ENCODE results near the gene SRGAP1.

Gene SRGAP1

DNA sequence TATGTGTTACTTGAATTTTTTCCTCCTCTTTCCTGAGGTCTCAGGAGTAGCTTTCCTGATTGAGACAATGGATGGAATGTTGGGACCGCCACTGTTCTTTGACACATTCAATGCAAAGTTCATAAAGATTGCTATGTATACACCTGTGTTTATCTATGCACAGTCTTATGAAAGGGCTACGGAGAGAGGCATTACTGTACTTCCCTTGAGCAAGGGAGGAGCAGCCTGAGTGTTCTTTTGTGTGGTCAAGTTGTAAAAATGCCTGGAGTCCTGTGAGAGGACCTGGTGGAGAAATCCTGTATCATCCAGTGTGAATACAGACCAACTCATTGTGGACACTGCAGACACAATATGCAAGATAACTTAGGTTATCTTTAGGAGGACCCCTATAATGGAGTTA is 1.2 kb downstream of the SRGAP1 start:
- H2AFZ ChIP-seq (ENCODE audit: low read length), result peak overlapping the region; percentile 26

DNA sequence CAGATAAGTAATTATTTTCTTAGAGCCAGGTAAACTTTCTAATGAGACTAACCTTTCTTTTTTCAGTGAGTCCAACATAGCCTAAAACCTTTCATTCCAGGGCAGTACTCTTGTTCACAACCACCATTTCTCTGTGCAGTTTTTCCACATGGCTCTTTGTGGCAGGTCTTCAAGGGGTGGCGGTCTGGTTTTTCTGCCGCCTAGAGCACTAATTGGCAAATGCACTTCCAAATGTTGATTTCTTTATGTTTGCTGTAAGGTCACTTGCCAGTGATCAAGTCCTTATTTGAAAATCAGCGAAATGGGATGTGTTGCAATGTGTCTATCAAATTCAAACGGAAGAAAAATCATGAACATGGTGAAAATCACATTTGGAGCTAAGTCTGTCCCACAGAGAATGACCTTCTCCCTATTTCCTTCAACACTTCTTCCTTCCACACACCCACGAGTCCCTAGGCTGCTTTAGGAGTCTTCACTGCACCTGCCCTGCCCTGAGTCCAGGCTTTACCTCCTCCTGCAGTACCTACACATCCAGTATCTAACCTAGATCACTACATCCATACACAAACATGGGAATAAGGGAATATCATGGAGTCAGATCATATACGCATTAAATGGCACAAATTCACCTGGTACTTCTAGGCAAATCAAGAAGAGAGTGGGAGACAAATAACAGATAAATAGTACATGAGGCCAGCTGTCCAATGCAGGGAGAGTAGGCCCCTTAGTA is 1.9 kb downstream of the SRGAP1 start:
- Histone ChIP-seq H3K27ac (replicated peaks; ENCODE audit: low read length) (no peak overlapping the region), H3K27me3 (ENCODE audit: control insufficient read depth in 3 of 3, insufficient read depth in 3 of 3, low read depth in 1 of 3, low read length in 3 of 3) (no peaks in the 10 kb centered on the region), H4K91ac (ENCODE audit: low read depth, low read length, poor library complexity) (no peak overlapping the region), H3K14ac (ENCODE audit: low read length) (no peak overlapping the region), H2AFZ (ENCODE audit: low read length) (peak overlapping the region; percentile 26), H3K9ac (ENCODE audit: low read depth, low read length, poor library complexity) (peak overlapping the region; percentile 16), H3K4me3 (ENCODE audit: low read length in 2 of 2) (peak overlapping the region in 1 of 2 donors; percentile 77), H3K4ac (ENCODE audit: low read length) (no peak overlapping the region), H3K4me1 (ENCODE audit: control insufficient read depth in 2 of 2, insufficient read depth in 1 of 2, low read depth in 1 of 2, low read length in 2 of 2) (peaks cover 2 to 6% of the 10 kb centered on the region in 2 donors), H2AK5ac (ENCODE audit: low read depth, low read length) (no peak overlapping the region), H3K23ac (ENCODE audit: low read depth, low read length, poor library complexity) (no peak overlapping the region), H2BK5ac (ENCODE audit: low read length) (no peak overlapping the region), H3K4me2 (ENCODE audit: insufficient read depth, low read length, poor library complexity, severe bottlenecking) (no peak overlapping the region), H4K8ac (ENCODE audit: low read depth, low read length) (no peak overlapping the region), H3K9me3 (replicated peaks in 1 of 2; ENCODE audit: control insufficient read depth in 2 of 2, insufficient read depth in 1 of 2, low read depth in 1 of 2, low read length in 2 of 2) (no peaks in the 10 kb centered on the region), H3K18ac (ENCODE audit: low read length) (no peak overlapping the region), H3K79me1 (ENCODE audit: low read depth, low read length) (no peaks in the 10 kb centered on the region), H2BK15ac (ENCODE audit: low read length) (no peak overlapping the region), H2BK12ac (ENCODE audit: low read length) (no peak overlapping the region), H3K36me3 (replicated peaks in 1 of 2; ENCODE audit: control insufficient read depth in 2 of 2, insufficient read depth in 2 of 2, low read length in 2 of 2) (no peaks in the 10 kb centered on the region), H2BK120ac (ENCODE audit: low read depth, low read length) (no peak overlapping the region)
- DNase-seq (ENCODE audit: low spot score), result no peak
- WGBS, 2 donors (ENCODE audit: extremely low coverage in 2 of 2, insufficient read length in 2 of 2, insufficient replicate concordance in 1 of 2), result no CpG with 5 or more reads among the region's 6 CpGs

More for the DNA sequence above, 1.2 kb downstream of the SRGAP1 start:
- Histone ChIP-seq H2BK12ac (ENCODE audit: low read length) (no peak overlapping the region), H3K4me2 (ENCODE audit: insufficient read depth, low read length, poor library complexity, severe bottlenecking) (no peak overlapping the region), H2BK120ac (ENCODE audit: low read depth, low read length) (no peak overlapping the region), H3K4ac (ENCODE audit: low read length) (no peak overlapping the region), H3K23ac (ENCODE audit: low read depth, low read length, poor library complexity) (no peak overlapping the region), H2BK5ac (ENCODE audit: low read length) (no peak overlapping the region), H3K4me3 (ENCODE audit: low read length in 2 of 2) (peak overlapping the region in 1 of 2 donors; percentile 77), H4K8ac (ENCODE audit: low read depth, low read length) (no peak overlapping the region), H3K4me1 (ENCODE audit: control insufficient read depth in 2 of 2, insufficient read depth in 1 of 2, low read depth in 1 of 2, low read length in 2 of 2) (peaks cover 2 to 6% of the 10 kb centered on the region in 2 donors), H2BK15ac (ENCODE audit: low read length) (no peak overlapping the region), H3K18ac (ENCODE audit: low read length) (no peak overlapping the region), H3K79me1 (ENCODE audit: low read depth, low read length) (no peaks in the 10 kb centered on the region), H3K9me3 (replicated peaks in 1 of 2; ENCODE audit: control insufficient read depth in 2 of 2, insufficient read depth in 1 of 2, low read depth in 1 of 2, low read length in 2 of 2) (no peaks in the 10 kb centered on the region), H3K36me3 (replicated peaks in 1 of 2; ENCODE audit: control insufficient read depth in 2 of 2, insufficient read depth in 2 of 2, low read length in 2 of 2) (no peaks in the 10 kb centered on the region), H4K91ac (ENCODE audit: low read depth, low read length, poor library complexity) (no peak overlapping the region), H3K27me3 (ENCODE audit: control insufficient read depth in 3 of 3, insufficient read depth in 3 of 3, low read depth in 1 of 3, low read length in 3 of 3) (no peaks in the 10 kb centered on the region), H3K14ac (ENCODE audit: low read length) (no peak overlapping the region), H3K9ac (ENCODE audit: low read depth, low read length, poor library complexity) (no peak overlapping the region), H2AK5ac (ENCODE audit: low read depth, low read length) (no peak overlapping the region), H3K27ac (replicated peaks; ENCODE audit: low read length) (no peak overlapping the region)
- WGBS, 2 donors (ENCODE audit: extremely low coverage in 2 of 2, insufficient read length in 2 of 2, insufficient replicate concordance in 1 of 2), result no CpG with 5 or more reads among the region's 2 CpGs
- DNase-seq (ENCODE audit: low spot score), result no peak

DNA sequence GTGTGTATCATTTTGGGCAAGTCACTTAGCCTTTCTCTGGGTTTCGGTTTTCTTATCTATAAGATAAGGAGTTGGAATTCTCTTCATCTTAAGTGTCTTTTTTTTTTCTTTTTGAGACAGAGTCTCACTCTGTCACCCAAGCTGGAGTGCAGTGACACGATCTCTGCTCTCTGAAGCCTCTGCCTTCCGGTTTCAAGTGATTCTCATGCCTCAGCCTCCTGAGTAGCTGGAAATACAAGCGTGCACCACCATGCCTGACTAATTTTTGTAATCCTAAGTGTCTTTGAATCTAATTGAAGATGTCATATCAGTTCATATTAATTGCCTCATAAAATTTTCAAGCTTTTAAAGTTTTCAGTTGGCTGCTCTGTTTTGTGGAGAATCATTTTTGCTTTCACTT is 4.0 kb downstream of the SRGAP1 start:
- Histone ChIP-seq H2BK15ac (ENCODE audit: low read length) (no peak overlapping the region), H3K36me3 (replicated peaks in 1 of 2; ENCODE audit: control insufficient read depth in 2 of 2, insufficient read depth in 2 of 2, low read length in 2 of 2) (no peaks in the 10 kb centered on the region), H3K79me1 (ENCODE audit: low read depth, low read length) (no peaks in the 10 kb centered on the region), H3K27ac (replicated peaks; ENCODE audit: low read length) (no peak overlapping the region), H3K4ac (ENCODE audit: low read length) (no peak overlapping the region), H3K14ac (ENCODE audit: low read length) (no peak overlapping the region), H3K9me3 (replicated peaks in 1 of 2; ENCODE audit: control insufficient read depth in 2 of 2, insufficient read depth in 1 of 2, low read depth in 1 of 2, low read length in 2 of 2) (no peaks in the 10 kb centered on the region), H2BK120ac (ENCODE audit: low read depth, low read length) (no peak overlapping the region), H3K4me3 (ENCODE audit: low read length in 2 of 2) (no peak overlapping the region), H3K4me1 (ENCODE audit: control insufficient read depth in 2 of 2, insufficient read depth in 1 of 2, low read depth in 1 of 2, low read length in 2 of 2) (peaks cover 0 to 6% of the 10 kb centered on the region in 2 donors), H3K27me3 (ENCODE audit: control insufficient read depth in 3 of 3, insufficient read depth in 3 of 3, low read depth in 1 of 3, low read length in 3 of 3) (no peaks in the 10 kb centered on the region), H3K4me2 (ENCODE audit: insufficient read depth, low read length, poor library complexity, severe bottlenecking) (no peak overlapping the region), H4K8ac (ENCODE audit: low read depth, low read length) (no peak overlapping the region), H4K91ac (ENCODE audit: low read depth, low read length, poor library complexity) (no peak overlapping the region), H3K9ac (ENCODE audit: low read depth, low read length, poor library complexity) (no peak overlapping the region), H2BK5ac (ENCODE audit: low read length) (no peak overlapping the region), H2AK5ac (ENCODE audit: low read depth, low read length) (no peak overlapping the region), H2AFZ (ENCODE audit: low read length) (no peak overlapping the region), H2BK12ac (ENCODE audit: low read length) (no peak overlapping the region), H3K18ac (ENCODE audit: low read length) (no peak overlapping the region), H3K23ac (ENCODE audit: low read depth, low read length, poor library complexity) (no peak overlapping the region)
- DNase-seq (ENCODE audit: low spot score), result no peak
- no CpG with 5 or more reads among the region's 4 CpGs for WGBS, 2 donors (ENCODE audit: extremely low coverage in 2 of 2, insufficient read length in 2 of 2, insufficient replicate concordance in 1 of 2)

DNA sequence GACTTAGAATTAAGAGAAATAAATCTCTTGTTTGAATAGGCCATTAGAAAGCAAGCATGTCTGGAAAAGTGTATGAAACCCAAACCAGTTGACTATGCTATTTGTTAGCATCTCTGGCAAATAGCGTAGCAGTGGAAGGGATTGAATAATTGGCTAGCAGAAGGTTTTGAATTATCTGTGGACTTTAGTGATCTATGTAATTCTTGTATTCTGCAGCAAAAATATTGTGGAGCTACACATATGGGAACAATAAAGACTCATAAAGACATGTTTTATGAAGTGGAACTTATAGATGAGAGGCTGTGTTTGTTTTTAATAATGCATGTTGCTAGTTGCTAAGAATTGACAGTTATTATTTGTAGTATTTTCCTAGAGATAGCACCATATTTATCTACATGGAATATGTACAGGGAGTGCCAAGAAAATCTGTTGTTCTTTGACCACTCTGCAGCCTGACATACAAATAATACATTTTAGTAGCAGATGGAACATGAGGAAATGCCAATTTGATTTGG is 4.7 kb downstream of the SRGAP1 start:
- Histone ChIP-seq H3K9ac (ENCODE audit: low read depth, low read length, poor library complexity) (no peak overlapping the region), H3K27me3 (ENCODE audit: control insufficient read depth in 3 of 3, insufficient read depth in 3 of 3, low read depth in 1 of 3, low read length in 3 of 3) (no peaks in the 10 kb centered on the region), H2BK15ac (ENCODE audit: low read length) (no peak overlapping the region), H4K91ac (ENCODE audit: low read depth, low read length, poor library complexity) (no peak overlapping the region), H3K9me3 (replicated peaks in 1 of 2; ENCODE audit: control insufficient read depth in 2 of 2, insufficient read depth in 1 of 2, low read depth in 1 of 2, low read length in 2 of 2) (no peaks in the 10 kb centered on the region), H2BK5ac (ENCODE audit: low read length) (no peak overlapping the region), H4K8ac (ENCODE audit: low read depth, low read length) (no peak overlapping the region), H3K79me1 (ENCODE audit: low read depth, low read length) (no peaks in the 10 kb centered on the region), H2BK120ac (ENCODE audit: low read depth, low read length) (no peak overlapping the region), H3K4me1 (ENCODE audit: control insufficient read depth in 2 of 2, insufficient read depth in 1 of 2, low read depth in 1 of 2, low read length in 2 of 2) (peaks cover 0 to 6% of the 10 kb centered on the region in 2 donors), H3K4me3 (ENCODE audit: low read length in 2 of 2) (no peak overlapping the region), H3K36me3 (replicated peaks in 1 of 2; ENCODE audit: control insufficient read depth in 2 of 2, insufficient read depth in 2 of 2, low read length in 2 of 2) (no peaks in the 10 kb centered on the region), H3K23ac (ENCODE audit: low read depth, low read length, poor library complexity) (no peak overlapping the region), H3K14ac (ENCODE audit: low read length) (no peak overlapping the region), H2BK12ac (ENCODE audit: low read length) (no peak overlapping the region), H3K4me2 (ENCODE audit: insufficient read depth, low read length, poor library complexity, severe bottlenecking) (no peak overlapping the region), H2AFZ (ENCODE audit: low read length) (no peak overlapping the region), H3K18ac (ENCODE audit: low read length) (no peak overlapping the region), H3K4ac (ENCODE audit: low read length) (no peak overlapping the region), H2AK5ac (ENCODE audit: low read depth, low read length) (no peak overlapping the region), H3K27ac (replicated peaks; ENCODE audit: low read length) (no peak overlapping the region)
- WGBS, 2 donors (ENCODE audit: extremely low coverage in 2 of 2, insufficient read length in 2 of 2, insufficient replicate concordance in 1 of 2), result no CpG with 5 or more reads among the region's 1 CpG
- no peak for DNase-seq (ENCODE audit: low spot score)

All from neuronal stem cell (in vitro differentiated cells).